ENCODE data around the gene OXCT2. TPM values are rescaled to one million over a fixed set of nuclear protein-coding genes. Genes with fewer than 3 reads are reported as not detected.

Gene OXCT2
- total RNA-seq, 1 donor from 2014 or later = 0.95 TPM

DNA sequence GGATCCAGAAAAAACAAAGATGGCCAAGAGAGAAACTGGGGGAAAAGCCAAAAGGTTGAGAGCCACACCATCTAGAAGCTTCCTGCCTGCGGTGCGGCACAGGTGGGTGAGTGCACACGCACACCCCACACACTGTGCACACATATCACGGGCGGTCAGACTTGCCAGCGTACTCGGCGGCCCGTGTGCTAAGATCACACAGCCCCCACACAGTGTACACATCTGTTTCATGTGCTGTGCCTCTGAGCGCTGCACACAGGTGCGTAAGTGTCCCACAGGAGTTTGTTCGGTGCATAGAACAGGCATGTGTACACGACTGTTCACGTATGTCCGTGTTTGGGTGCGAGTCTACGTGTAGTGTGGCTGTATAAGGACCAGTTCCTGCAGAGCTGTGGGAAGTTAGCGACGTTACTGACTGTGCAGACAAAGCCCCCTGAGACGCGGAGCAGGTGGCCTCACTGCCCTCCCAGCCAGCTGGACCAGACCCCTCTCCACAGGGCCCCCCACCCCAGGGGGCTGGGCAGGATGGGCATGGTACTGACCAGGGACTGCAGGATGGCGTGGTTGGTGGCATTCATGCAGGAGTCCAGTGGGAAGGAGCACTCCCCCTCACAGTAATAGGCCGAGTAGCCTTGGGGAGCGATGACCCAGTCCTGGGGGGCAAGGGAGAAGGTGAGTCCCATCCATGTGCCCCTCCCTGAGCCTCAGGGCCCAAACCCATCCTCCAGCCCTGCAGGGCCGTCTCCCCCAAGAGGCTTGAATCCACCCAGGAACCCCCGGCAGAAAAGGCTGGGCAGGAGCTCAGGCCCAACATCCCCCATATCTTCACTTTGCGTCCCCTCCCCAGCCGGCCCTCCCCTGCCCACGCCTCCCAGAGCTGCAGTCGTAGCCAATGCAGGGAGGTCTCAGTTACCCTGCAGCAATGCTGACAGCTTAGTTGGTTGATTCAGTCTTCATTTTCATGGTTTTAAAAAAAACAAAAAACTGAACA lies 8.3 kb downstream of the OXCT2 start:
- no peak for DNase-seq (ENCODE audit: low spot score)

DNA sequence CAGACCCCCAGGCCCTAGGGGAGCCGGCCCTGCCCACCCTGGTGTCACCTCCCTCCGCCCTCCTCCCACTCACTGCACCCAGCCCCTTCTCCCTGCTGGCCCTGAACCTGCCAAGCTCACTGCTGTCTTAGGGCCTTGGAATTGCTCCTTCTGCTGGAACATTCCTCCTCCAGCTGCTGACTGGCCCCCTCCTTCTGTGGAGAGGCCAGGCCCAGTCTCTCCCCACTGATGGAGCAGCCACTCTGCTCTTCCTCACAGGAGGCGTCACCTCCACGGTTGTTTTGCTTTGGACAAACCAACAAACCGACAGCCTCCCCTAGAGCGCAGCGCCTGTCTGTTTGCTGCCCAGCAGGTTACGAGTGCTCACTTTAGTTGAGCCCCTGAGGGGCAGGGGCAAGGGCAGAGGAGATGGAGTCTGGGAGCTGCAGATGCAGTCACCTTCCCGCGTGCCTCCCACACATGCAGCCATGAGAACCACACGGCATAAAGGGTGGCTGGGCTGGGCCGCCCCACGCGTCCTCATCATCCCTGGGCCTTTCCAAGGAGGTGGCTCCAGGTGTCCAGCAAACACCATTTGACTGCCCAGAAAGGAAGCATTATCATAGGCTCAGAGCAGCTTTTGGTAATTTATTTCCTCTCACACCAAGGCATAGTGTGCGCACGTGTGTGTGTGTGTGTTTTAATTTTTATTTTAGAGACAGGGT lies 9.4 kb downstream of the OXCT2 start:
- DNase-seq (ENCODE audit: low spot score) = no peak

DNA sequence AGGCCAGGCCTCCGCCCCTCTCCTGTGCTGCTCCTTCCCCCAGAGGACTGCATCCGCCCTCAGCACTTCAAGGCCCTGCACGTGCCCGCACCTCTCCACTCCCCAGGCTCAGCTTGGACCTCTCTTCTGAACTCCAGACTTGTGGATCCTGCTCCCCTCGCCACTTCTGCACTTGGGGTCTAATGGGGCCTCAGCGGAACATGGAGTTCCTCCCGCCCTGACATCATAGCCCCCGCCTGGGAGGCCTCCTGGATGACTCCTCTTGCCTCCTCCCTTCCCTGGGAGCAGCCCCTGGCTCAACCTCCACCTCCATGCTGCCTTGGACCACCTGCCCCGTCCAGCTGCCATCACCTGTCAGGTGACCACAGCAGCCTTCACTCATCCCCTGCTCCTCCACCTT lies 10.1 kb downstream of the OXCT2 start:
- DNase-seq (ENCODE audit: low spot score) = no peak

DNA sequence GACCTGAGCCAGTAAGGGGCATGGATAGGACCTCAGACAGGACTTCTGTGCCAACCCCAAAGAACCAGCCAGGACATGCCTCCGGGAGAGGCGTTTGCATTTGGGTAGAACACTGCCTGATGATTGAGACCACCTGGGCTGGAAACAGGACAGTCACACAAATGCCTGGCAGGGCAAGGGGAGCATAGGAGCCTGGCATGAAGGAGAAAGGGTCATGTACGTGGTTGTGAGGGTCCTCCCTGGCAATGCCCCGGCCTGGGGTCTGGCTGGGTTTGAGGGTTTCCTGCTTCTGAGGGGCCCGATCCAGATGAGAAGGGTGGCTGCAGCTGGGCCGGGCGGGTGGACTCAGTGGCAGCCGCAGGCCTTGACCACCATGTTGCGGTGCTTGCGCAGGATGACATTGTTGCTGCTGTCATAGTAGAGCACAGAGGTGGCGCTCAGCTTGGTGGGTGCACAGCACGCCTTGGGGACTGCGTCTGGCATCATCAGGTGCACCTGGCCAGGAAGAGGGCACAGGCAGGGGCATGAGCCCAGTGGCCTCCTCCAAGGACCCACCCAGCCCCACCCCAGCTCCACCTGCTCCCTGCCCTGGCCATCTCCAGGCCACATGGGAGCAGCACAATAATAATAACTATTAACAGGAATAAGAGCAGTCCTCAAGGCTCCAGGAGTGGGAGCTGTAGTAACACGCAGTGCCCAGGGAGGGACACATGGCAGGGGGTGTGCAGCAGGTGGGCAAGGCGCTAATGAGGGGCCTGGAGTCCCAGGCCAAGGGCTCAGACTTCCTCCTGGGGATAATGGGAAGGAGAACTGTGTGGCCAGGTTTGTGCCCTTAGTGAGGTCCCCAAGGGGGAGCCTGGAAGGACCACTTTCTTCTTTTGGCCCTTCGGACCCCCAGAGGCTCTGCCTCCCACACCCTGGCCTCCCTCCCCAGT lies 10.8 kb downstream of the OXCT2 start:
- no peak for DNase-seq (ENCODE audit: low spot score)

DNA sequence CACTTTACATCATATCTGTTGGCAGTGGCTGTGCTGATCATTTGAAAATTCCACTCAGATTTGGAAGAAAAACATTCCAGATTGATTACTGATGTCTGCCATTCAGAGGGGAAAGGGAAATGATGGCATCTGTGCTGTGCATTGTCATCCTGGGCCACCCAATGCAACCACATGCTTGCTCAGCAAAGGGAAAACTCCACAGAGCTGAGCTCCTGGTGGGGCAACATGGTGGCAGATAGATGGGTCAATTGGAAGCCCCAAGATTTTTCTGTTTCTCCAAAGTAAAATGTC lies 11.8 kb downstream of the OXCT2 start:
- DNase-seq (ENCODE audit: low spot score) = no peak

DNA sequence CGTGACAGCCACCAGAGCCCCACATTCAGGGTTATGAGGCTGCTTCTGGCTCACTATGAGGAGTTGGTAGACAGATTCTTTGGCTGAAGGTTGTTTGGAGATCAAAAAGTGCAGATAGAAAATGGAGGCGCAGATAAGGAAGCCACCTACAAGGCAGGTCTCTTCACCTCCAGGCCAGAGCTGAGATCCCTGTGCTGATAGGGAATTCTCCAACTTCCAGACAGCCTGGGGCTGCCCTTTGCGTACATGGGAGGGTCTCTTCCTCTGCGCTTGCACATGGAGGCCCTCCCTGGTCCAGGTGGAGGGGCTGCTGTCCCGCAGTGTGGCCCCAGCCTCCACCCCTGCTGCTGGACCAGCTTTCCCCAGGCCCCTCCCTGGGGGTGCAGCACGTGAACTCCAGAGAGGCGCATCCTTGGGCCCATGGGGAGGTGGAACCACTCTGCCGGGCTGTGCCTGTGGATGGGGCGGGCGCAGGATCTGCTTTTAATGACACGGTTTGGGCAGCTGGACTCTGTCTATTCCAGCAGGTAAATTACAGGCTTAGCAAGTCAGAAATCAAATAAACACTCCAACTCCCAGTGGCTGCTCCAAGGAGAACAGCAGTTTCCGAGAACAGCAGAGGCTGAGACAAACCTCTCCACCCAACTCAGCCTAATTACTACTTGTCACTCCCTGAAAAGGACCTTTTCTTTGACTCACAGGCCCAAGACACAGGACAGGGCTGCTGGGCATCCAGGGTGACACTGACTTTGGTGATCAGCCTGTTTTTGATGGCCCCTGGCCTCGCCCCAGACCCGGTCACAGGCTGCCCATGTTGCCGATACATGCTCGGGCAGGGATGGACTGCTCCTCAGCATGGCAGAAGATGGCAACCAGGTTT lies 12.4 kb downstream of the OXCT2 start:
- no peak for DNase-seq (ENCODE audit: low spot score)

DNA sequence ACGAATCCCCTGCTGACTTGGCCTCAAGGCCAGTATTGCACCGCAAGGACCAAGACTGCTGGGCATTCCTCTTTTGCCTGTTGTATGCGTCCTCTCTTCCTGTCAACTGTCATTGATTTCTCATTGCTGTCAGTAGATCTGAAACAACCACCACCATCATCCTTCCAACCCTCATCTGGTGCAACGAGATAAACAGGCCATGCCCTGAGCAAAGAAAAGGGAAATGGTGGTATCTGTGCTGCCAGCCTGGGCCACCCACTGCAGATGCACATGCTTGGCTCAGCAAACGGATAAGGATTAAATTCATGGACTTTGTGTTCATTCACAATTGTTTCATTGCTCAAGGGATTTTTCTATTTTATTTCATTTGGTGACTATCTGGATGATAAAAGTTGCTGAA lies 13.6 kb downstream of the OXCT2 start:
- no peak for DNase-seq (ENCODE audit: low spot score)

DNA sequence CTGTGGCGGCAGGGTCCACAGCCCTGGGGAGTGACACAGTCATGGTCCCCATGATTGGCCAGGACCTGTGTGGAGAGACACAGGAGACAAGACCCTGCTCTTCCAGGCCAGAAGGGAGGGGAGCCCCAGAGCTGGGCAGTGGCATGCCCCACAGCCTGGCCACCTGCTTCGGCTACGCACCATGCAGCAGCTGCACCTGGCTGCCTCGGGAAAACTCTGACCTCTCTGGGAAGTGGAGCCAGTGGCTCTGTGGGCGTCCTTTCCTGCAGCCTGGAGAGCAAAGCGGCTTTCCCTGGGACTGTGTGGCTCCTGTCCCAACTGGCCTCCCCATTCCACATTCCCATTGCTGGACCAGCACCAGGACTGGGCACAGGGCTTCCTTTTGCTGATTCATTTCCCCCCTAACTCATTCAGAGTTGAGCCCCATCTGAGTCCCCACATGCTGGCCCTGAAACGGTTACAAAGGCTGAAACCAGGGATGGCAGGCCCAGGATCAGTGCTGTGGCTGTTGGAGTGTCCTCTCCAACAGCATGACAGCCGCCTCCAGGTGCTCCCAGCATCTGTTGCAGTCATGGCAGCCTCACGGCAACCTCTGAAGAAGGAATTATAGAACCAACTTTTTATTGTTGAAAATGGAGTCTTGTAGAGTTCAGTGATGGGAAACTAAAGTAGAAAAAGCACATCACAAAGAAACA lies 15.0 kb downstream of the OXCT2 start:
- DNase-seq (ENCODE audit: low spot score) = no peak

DNA sequence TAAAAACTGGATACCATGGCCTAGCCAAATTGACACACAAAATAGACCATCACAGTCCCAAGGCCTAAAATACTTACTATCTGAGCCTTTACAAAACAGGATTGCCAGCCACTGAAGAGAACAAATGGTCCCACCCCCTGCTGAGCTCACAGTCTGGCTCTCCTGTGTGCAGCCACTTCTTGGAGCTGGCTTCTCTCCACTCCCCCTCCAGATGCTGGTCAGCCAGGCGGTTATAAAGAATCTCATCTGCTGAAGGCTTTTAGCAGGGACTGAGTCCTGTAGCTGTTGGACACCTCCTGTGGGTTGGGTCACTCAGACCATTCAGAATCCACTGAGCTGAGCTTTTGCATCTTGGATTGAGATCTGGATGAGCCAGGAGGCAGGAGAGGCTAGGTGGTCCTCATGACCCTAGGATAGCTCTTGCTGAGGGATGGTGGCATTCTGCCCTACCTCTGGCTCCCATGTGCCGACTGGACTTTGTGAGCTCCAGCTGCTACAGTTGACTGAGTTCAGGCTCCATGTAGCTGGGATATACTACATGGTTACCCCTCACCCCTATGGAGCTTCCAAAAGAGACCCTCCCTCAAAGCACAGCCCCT lies 16.1 kb downstream of the OXCT2 start:
- DNase-seq (ENCODE audit: low spot score) = no peak

DNA sequence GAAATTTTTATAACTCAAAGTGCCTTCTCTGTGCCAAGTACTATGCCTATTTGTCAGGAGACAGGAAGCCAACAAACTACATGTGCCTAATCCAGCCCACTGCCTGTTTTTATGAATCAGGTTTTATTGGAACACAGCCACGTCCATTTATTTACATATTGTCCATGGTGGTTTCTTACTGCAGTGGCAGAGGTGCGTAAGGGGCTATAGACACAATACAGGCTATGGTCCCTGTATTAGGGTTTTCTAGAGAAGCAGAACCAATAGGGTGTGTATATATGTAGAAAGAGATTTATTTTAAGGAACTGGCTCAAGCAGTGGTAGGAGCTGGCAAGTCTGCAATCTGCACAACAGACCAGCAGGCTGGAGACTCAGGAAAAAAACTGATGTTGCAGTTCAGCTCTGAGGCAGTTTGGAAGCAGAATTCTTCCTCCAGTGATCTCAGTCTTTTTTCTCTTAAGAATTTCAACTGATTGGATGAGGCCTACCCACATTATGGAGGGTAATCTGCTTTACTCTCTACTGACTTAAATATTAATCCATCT lies 17.1 kb downstream of the OXCT2 start:
- no peak for DNase-seq (ENCODE audit: low spot score)

DNA sequence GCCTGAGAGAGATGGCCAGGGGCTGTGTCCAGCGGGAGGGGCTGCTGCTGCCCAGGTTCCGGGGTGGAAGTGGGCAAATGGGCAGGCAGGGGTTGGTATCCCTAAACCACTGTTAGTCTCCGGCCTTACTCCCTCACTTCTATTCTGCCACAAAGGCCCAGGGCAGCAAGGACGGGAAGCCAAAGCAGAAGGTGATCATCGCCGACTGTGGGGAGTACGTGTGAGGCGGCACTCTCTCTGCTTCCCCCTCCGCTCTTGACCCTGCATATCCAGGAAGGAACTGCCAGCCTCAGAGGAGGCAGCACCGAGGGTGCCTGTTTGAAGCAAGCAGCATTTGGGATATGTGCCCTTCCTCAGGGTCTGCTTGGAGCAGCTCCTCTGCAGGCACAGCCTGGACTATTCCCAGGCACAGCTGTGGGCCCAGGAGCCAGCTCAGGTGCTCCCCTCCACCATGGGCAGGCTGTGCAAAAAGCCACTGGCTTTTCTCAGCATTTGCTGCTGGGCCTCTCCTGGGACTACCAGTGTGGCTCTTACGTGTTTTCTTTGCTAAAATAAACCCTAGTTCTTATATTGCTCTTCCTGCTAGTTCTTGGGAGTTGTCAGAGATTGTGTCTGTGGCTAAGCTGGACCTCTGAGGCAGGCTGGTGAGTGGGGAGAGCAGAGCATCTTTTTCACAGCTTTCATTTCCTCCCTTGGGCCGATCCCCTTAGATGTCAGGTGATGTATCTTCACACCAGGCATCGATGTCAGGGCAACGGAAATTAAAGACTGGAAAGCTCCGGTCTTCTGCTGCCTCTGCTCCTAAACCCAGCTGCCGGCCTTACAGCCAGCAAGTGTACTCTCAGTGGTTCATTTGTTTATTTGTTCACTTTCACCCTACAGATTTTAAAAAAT lies 17.8 kb downstream of the OXCT2 start:
- no peak for DNase-seq (ENCODE audit: low spot score)

DNA sequence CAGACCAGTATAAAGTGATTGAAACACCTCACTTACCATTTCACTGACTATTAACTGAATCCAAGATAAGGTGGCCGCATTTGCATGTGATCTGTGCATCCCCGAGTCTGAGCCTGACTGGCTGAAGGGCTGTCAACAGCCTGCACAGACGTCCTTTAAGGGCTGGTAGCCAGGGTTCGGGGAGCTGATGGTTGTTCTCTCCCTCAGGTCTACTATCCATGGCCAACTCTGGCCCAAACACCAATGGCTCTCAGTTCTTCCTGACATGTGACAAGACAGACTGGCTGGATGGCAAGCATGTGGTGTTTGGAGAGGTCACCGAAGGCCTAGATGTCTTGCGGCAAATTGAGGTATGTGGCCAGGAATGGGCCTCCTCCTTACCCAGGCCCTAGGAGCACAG lies 18.4 kb downstream of the OXCT2 start:
- no peak for DNase-seq (ENCODE audit: low spot score)

DNA sequence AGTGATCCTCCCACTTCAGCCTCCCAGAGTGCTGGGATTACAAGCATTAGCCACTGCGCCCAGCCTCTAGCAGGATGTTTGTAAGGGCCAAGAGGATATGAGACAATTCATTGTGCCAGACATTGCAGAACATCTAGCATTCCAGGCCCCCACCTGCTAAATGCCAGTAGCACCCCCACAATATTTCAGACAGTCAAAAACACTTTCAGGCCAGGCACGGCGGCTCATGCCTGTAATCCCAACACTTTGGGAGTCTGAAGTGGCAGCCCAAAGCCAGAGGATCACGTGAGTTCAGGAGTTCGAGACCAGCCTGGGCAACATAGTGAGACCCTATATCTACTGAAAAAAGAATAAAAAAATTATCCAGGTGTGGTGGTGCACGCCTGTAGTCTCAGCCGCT lies 19.6 kb downstream of the OXCT2 start:
- no peak for DNase-seq (ENCODE audit: low spot score)

DNA sequence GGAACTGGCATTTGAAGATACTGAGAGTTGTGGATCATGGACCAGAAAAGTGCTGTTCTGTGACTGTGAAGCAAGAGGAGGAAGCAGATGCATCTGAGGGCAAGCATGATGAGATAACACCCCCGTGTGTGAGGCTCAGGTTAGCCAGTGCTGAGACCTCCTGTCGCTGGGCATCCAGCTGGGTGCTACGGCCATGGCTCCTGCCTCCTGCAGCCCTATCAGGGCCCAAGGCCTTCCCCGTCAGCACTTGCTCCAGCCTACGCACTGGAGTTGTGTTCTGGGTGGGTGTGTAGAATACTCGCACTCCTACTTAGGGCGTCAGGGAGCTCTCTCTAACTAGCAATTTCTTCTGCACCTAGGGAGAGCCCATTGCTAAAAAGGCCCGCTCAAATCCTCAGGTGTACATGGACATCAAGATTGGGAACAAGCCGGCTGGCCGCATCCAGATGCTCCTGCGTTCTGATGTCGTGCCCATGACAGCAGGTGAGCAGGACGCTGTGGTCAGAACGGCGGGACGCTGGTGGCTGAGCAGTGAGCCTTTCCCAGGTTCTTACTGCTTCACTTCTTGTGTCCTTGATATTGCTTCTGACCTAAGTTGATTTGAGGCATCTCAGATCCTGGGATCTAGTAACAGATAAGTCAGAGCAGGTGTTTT lies 26.0 kb downstream of the OXCT2 start:
- no peak for DNase-seq (ENCODE audit: low spot score)

DNA sequence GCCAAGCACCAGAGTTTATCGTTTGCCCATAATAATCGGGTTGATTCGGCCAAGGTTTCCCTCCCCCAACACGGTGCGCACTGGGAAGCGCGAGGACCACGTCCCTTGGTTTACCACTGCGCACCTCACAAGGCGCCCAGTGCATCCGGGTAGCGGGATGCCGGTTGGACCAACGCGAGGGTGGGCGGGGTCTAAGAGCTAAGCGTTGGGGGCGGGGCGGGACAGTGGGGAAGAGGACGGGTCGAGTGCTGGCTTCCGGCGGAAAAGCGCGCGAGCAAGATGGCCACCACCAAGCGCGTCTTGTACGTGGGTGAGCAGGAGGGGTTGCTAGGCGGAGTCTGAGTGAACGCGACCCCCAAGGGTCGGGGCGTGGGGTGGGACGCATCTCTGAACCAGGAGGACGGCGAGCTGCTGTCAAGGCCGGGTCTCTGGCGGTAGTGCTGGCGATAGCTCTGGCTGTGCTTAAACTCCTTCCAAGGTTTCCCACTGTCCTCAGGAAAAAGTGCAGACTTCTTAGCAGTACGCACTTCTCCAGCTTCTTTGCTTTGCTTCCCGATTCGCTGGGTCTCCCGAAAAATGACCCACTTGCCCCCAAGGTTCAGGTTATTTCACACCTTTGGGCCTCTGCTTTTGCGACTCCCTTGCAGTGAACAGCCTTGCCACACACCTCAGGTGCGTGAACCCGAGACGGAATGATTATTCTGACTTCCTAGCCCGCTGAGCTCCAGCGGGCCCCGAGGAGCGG lies 32.4 kb downstream of the OXCT2 start, which contains the start of gene PPIE:
PPIE (plus strand) TSS at position 261 of the 745 bp plus-strand sequence; CDS start at position 280, 19 bp downstream.
- DNase-seq (ENCODE audit: low spot score) = peak; percentile 94

DNA sequence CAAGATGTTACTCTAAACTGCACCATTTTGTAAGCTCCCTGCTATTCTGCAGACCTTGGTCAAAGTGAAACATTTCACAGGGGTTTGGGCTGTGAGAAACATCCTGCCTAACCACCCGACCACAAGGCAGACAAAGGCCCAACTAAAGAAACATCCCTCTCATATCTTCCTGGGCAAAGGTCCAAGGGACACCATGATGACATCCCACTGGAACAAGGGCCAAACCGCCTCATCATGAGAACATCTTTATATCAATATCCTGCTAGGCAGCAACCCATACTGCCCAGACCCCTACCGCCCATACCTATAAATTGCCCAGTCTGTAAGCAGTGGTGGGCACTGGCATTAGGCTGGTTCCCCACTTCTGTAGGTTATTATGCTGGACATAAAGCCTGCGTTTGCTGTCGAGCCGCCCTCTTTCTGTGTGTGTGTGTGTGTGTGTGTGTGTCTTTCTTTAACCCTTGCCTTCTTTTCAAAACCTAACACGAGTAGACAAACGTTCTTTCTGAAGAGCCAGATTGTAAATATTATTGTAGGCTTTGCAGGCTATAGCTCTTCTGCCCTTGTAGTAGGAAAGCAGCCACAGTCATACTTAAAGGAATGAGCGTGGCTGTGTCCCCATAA lies 33.5 kb downstream of the OXCT2 start:
- no peak for DNase-seq (ENCODE audit: low spot score)

DNA sequence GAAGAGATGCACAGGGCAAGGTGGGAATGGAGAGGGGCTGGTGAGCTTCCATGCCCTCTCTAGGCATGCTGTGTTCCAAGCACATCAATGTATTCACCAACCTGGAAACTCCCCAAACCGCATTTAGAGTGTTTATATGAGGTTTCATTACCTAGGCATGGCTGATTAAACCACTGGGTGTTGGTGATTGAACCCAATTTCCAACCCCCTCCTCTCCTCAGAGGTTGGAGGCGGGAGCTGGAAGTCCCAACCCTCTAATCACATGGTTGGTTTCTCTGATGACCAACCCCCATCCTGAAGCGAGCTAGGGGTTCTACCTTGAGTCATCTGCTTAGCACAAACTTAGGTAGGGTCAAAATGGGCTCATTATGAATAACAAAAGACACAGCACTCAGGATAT lies 35.4 kb downstream of the OXCT2 start:
- no peak for DNase-seq (ENCODE audit: low spot score)
